Endothelial cell of umbilical vein (primary cell): ENCODE results near the gene ITIH6. TPM values are rescaled to one million over a fixed set of nuclear protein-coding genes. Genes with fewer than 3 reads are reported as not detected.

Source experiments
- BruUV-seq: library from RNA; stranded (reverse); fragments of 400-500 nt; replicated peaks from 2 replicates; lab custom pipeline; 2021; lab: Mats Ljungman, UMichigan
- CTCF ChIA-PET: fragments of 300-600, 350-600 bp; sonication (Branson Sonifier 250); formaldehyde crosslinking; loops from one replicate; lab custom pipeline; 2021; ENCODE audit warnings: antibody characterized with exemption, inconsistent platforms; lab: Charles Lee
- POLR2A ChIA-PET: fragments of 300-600, 350-600 bp; sonication (Branson Sonifier 250); formaldehyde crosslinking; loops from one replicate; lab custom pipeline; 2021; ENCODE audit warnings: antibody characterized with exemption, inconsistent platforms; lab: Charles Lee
- DNase-seq: peaks from one replicate; pipeline ENCODE4 v3.0.0-alpha.2; 2011; ENCODE audit warnings: low read depth, low spot score
- FAIRE-seq: peaks from 2 replicates; lab custom pipeline; 2011; peaks lifted over from hg19 to GRCh38; lab: Jason Lieb, UNC
- H2AFZ ChIP-seq: 2 replicates; pipeline ENCODE4 v1.6.0; 2012; ENCODE audit warnings: low read depth, low read length, control low read depth, inconsistent platforms
- H3K27ac ChIP-seq: 2 replicates; pipeline ENCODE4 v1.5.1; 2011; ENCODE audit warnings: low read depth, mild to moderate bottlenecking, control low read depth, low read length, moderate library complexity; ENCODE audit not compliant: insufficient read depth
- H3K27me3 ChIP-seq, 2 experiments: 2 replicates each; pipeline versions ENCODE4 v1.6.0 to v1.6.1; 2011; ENCODE audit warnings: low read length in 2 of 2, mixed read lengths in 1 of 2; ENCODE audit not compliant: control insufficient read depth in 2 of 2, insufficient read depth in 2 of 2
- H3K36me3 ChIP-seq, 2 experiments: 2 replicates in 1 of 2; 3 replicates in 1 of 2; pipeline ENCODE4 v1.5.1; 2011; ENCODE audit warnings: low read length in 2 of 2, mild to moderate bottlenecking in 1 of 2, moderate library complexity in 1 of 2; ENCODE audit not compliant: control insufficient read depth in 2 of 2, insufficient read depth in 2 of 2; ENCODE audit errors: extremely low read depth in 1 of 2
- H3K4me1 ChIP-seq: 3 replicates; pipeline ENCODE4 v1.5.1; 2011; ENCODE audit warnings: mild to moderate bottlenecking, low read length; ENCODE audit not compliant: control insufficient read depth, insufficient read depth; ENCODE audit errors: extremely low read depth
- H3K4me2 ChIP-seq: 2 replicates; pipeline ENCODE4 v1.6.1; 2011; ENCODE audit warnings: low read length, control low read depth, mixed read lengths; ENCODE audit not compliant: insufficient read depth
- H3K4me3 ChIP-seq, 3 experiments: fragments of 200-600 bp in 1 of 3; sonication (generic), shearing (Covaris generic) in 1 of 3; replicated peaks in 1 of 3; 2 replicates each; pipeline ENCODE4 v1.5.1; 2011 to 2016; ENCODE audit warnings: control low read depth in 3 of 3, low read length in 3 of 3, mild to moderate bottlenecking in 2 of 3, inconsistent platforms in 1 of 3, low read depth in 1 of 3, moderate library complexity in 1 of 3; ENCODE audit not compliant: insufficient read depth in 1 of 3
- H3K79me2 ChIP-seq: 2 replicates; pipeline ENCODE4 v1.6.0; 2012; ENCODE audit warnings: low read length, inconsistent platforms; ENCODE audit not compliant: control insufficient read depth, insufficient read depth
- H3K9ac ChIP-seq: replicated peaks from 2 replicates; pipeline ENCODE3; 2011; ENCODE audit warnings: low read length, control low read depth; ENCODE audit not compliant: insufficient read depth; ENCODE audit errors: extremely low read depth
- H3K9me1 ChIP-seq: replicated peaks from 3 replicates; pipeline ENCODE4 v1.6.0; 2011; ENCODE audit warnings: mild to moderate bottlenecking, low read length; ENCODE audit not compliant: control insufficient read depth, insufficient read depth; ENCODE audit errors: extremely low read depth
- H3K9me3 ChIP-seq: replicated peaks from 2 replicates; pipeline ENCODE4 v1.5.1; 2012; ENCODE audit warnings: low read length, inconsistent platforms; ENCODE audit not compliant: control insufficient read depth, insufficient read depth
- H4K20me1 ChIP-seq: replicated peaks from 2 replicates; pipeline ENCODE3; 2011; ENCODE audit warnings: mild to moderate bottlenecking, low read length; ENCODE audit not compliant: control insufficient read depth, insufficient read depth; ENCODE audit errors: extremely low read depth
- CTCF ChIP-seq, 2 donors: IDR thresholded peaks; 1 replicate in 1 of 2; 2 replicates in 1 of 2; pipeline ENCODE4 v1.5.1; 2011; ENCODE audit warnings: low read length in 2 of 2, mild to moderate bottlenecking in 2 of 2, moderate library complexity in 2 of 2, control low read depth in 1 of 2, inconsistent platforms in 1 of 2, low read depth in 1 of 2; ENCODE audit not compliant: insufficient read depth in 1 of 2; ENCODE audit errors: extremely low read depth in 1 of 2
- EZH2 ChIP-seq: IDR thresholded peaks from 2 replicates; pipeline ENCODE4 v1.6.1; 2012; ENCODE audit warnings: borderline replicate concordance, low read depth, mild to moderate bottlenecking, moderate library complexity, low read length, inconsistent platforms; ENCODE audit not compliant: severe bottlenecking
- FOS ChIP-seq: IDR thresholded peaks from 2 replicates; pipeline ENCODE4 v1.6.1; 2011; ENCODE audit warnings: mild to moderate bottlenecking, low read length, moderate library complexity, borderline replicate concordance; ENCODE audit not compliant: insufficient read depth
- GATA2 ChIP-seq: IDR thresholded peaks from 2 replicates; pipeline ENCODE4 v1.7.0; 2011; ENCODE audit warnings: low read depth, mild to moderate bottlenecking, moderate library complexity, mixed read lengths, low read length; ENCODE audit not compliant: insufficient read length, insufficient read depth
- JUN ChIP-seq: IDR thresholded peaks from 2 replicates; pipeline ENCODE4 v1.6.1; 2011; ENCODE audit warnings: borderline replicate concordance, low read depth; ENCODE audit not compliant: insufficient read length, insufficient read depth
- MAX ChIP-seq: IDR thresholded peaks from 2 replicates; pipeline ENCODE4 v1.6.1; 2011; ENCODE audit not compliant: insufficient read depth, insufficient read length
- MYC ChIP-seq: IDR thresholded peaks from one replicate; pipeline ENCODE4 v1.6.1; 2011; ENCODE audit warnings: mild to moderate bottlenecking, low read depth, low read length
- POLR2A ChIP-seq: IDR thresholded peaks from 2 replicates; pipeline ENCODE4 v1.6.1; 2012; ENCODE audit warnings: low read depth, mild to moderate bottlenecking, control low read depth, low read length
- POLR2AphosphoS5 ChIP-seq: IDR thresholded peaks from 2 replicates; pipeline ENCODE4 v1.6.1; 2012; ENCODE audit warnings: low read depth, mild to moderate bottlenecking, control low read depth, low read length, moderate library complexity; ENCODE audit not compliant: insufficient read depth
- dilution Hi-C: fragments of 300-500 bp; cut with MboI; formaldehyde crosslinking; loops from one replicate; pipeline ENCODE4 v1.15.0; 2019; ENCODE audit warnings: low sequenced_read_pairs; ENCODE audit not compliant: extremely low pct_ligation_motif_present
- intact Hi-C: fragments of 100-400 bp; cut with micrococcal nuclease; formaldehyde crosslinking; loops from one replicate; pipeline ENCODE4 v1.10.0; 2022
- polyA plus RNA-seq, 4 experiments: library from polyadenylated mRNA; depleted of rRNA in 3 of 4; stranded (reverse) in 3 of 4; unstranded in 1 of 4; fragments of >200 nt; gene quantifications; 2 replicates each; pipeline versions ENCODE4 v1.2.1 to v1.2.3, GENCODE V29; 2011 to 2012; ENCODE audit warnings: missing spikeins in 1 of 4
- total RNA-seq: library from RNA; stranded (reverse); gene quantifications from 2 replicates; pipeline ENCODE4 v1.2.3, GENCODE V29; 2021

Gene ITIH6
- total and polyA plus RNA-seq, 2 donors (not counting 3 experiments of a cell fraction or from before 2014, with no cell fraction given): not detected

- no peaks in the 10 kb centered on the region for H3K36me3 ChIP-seq
- no TSS peak for BruUV-seq
- FAIRE-seq: no peak
Observed at GRCh38 chrX:54776987-54777672, 20.9 kb downstream of the ITIH6 start.

More at GRCh38 chrX:54776987-54777672, 20.9 kb downstream of the ITIH6 start:
- no peak overlapping the region for H3K9ac ChIP-seq
- DNase-seq: no peak
- no peak overlapping the region for H2AFZ ChIP-seq
- H3K4me3 ChIP-seq: no peak overlapping the region
- no peaks in the 10 kb centered on the region for H3K27me3 ChIP-seq
- intact Hi-C loops (no loop called here), dilution Hi-C loops (no loop called here)
- no peaks in the 10 kb centered on the region for H3K4me1 ChIP-seq
- no peaks in the 10 kb centered on the region for H3K9me3 ChIP-seq
- H3K27ac ChIP-seq: no peak overlapping the region
- no peaks in the 10 kb centered on the region for H4K20me1 ChIP-seq
- POLR2A ChIA-PET: no interaction called here
- no peaks in the 10 kb centered on the region for H3K9me1 ChIP-seq
- no peaks in the 10 kb centered on the region for H3K79me2 ChIP-seq
- TF ChIP-seq JUN (no peak), CTCF (IDR thresholded peaks at IDR 0.05; ENCODE audit: extremely low read depth in 1 of 2, insufficient read depth in 1 of 2, low read depth in 1 of 2, low read length in 2 of 2) (no peak), MAX (no peak), POLR2AphosphoS5 (no peak), POLR2A (no peak), EZH2 (no peak), GATA2 (no peak), MYC (no peak), FOS (no peak)
- CTCF ChIA-PET: no interaction called here
- no peak overlapping the region for H3K4me2 ChIP-seq
